Endodermal cell (in vitro differentiated cells): ENCODE data around the gene CACNA1H. TPM values are rescaled to one million over a fixed set of nuclear protein-coding genes. Genes with fewer than 3 reads are reported as not detected.

Experiments
- DNase-seq: peaks from one replicate; pipeline ENCODE4 v3.0.0-alpha.2; 2017
- H3K27ac ChIP-seq: 2 replicates; pipeline ENCODE4 v1.5.1; 2013; ENCODE audit warnings: mild to moderate bottlenecking, low read depth, low read length, moderate library complexity
- H3K27me3 ChIP-seq: 2 replicates; pipeline ENCODE4 v1.6.1; 2013; ENCODE audit warnings: mild to moderate bottlenecking, low read length, moderate library complexity; ENCODE audit not compliant: insufficient read depth, control insufficient read depth, poor library complexity, severe bottlenecking
- H3K36me3 ChIP-seq: 2 replicates; pipeline ENCODE4 v1.7.0; 2013; ENCODE audit warnings: mild to moderate bottlenecking, low read length, moderate library complexity; ENCODE audit not compliant: control insufficient read depth, insufficient read depth
- H3K4me1 ChIP-seq: one replicate; pipeline ENCODE4 v1.7.0; 2013; ENCODE audit warnings: low read length; ENCODE audit not compliant: control insufficient read depth, insufficient read depth
- H3K4me3 ChIP-seq: 2 replicates; pipeline ENCODE4 v1.5.1; 2013; ENCODE audit warnings: mild to moderate bottlenecking, low read length, moderate library complexity
- H3K9ac ChIP-seq: 2 replicates; pipeline ENCODE4 v1.6.1; 2013; ENCODE audit warnings: mild to moderate bottlenecking, low read length, moderate library complexity; ENCODE audit not compliant: poor library complexity, severe bottlenecking; ENCODE audit errors: extremely low read depth
- H3K9me3 ChIP-seq: 2 replicates; pipeline ENCODE4 v1.6.1; 2013; ENCODE audit warnings: mild to moderate bottlenecking, low read length, moderate library complexity; ENCODE audit not compliant: control insufficient read depth
- H3K27ac Mint-ChIP-seq: 2 replicates; pipeline ENCODE4 v1.8.0; 2020; ENCODE audit warnings: mixed read lengths
- H3K27me3 Mint-ChIP-seq: 2 replicates; pipeline ENCODE4 v1.8.0; 2021; ENCODE audit warnings: mild to moderate bottlenecking, mixed read lengths; ENCODE audit not compliant: insufficient read depth
- H3K36me3 Mint-ChIP-seq: 2 replicates; pipeline ENCODE4 v1.8.0; 2020; ENCODE audit warnings: low read depth, mixed read lengths
- H3K4me1 Mint-ChIP-seq: 2 replicates; pipeline ENCODE4 v1.8.0; 2020; ENCODE audit warnings: mixed read lengths
- H3K4me3 Mint-ChIP-seq: 2 replicates; pipeline ENCODE4 v1.8.0; 2020; ENCODE audit warnings: mild to moderate bottlenecking, moderate library complexity, mixed read lengths
- H3K9me3 Mint-ChIP-seq: 2 replicates; pipeline ENCODE4 v1.8.0; 2020; ENCODE audit warnings: mild to moderate bottlenecking, mixed read lengths
- CTCF ChIP-seq: fragments of 200-600 bp; sonication (generic); conservative IDR thresholded peaks from 2 replicates; pipeline ENCODE4 v1.5.0; 2021; ENCODE audit warnings: antibody characterized with exemption, mild to moderate bottlenecking
- WGBS, 2 experiments: methylation state at CpG; one replicate each; pipeline versions ENCODE4 v1.1.5 to v1.1.7; 2013; ENCODE audit warnings: missing lambda C conversion rate in 2 of 2, mixed read lengths in 1 of 2; ENCODE audit not compliant: insufficient coverage in 1 of 2, insufficient read length in 1 of 2; 5-methylcytosine and 5-hydroxymethylcytosine counted together
- total RNA-seq, 2 donors: library from RNA; stranded (reverse); fragmentation: NEBNext Ultra II Directional in 1 of 2; extraction: Animal tissue kit (Norgen Biotek cat#: 25700) in 1 of 2; gene quantifications; 2 replicates in 1 of 2; 3 replicates in 1 of 2; pipeline ENCODE4 v1.2.1, GENCODE V29; 2021

CACNA1H gene
- total RNA-seq, 2 donors from 2014 or later = 31.6 to 45.0 TPM

- Histone ChIP-seq H3K4me3 (no peak overlapping the region), H3K9me3 (no peaks in the 10 kb centered on the region), H3K36me3 (no peaks in the 10 kb centered on the region), H3K27me3 (no peaks in the 10 kb centered on the region), H3K9ac (no peak overlapping the region), H3K4me1 (no peaks in the 10 kb centered on the region), H3K27ac (peak overlapping the region; percentile 8)
- no peak for DNase-seq
- Mint-ChIP-seq H3K9me3 (no peaks in the 10 kb centered on the region), H3K27me3 (no peaks in the 10 kb centered on the region), H3K27ac (no peak overlapping the region), H3K4me3 (no peak overlapping the region), H3K4me1 (no peaks in the 10 kb centered on the region), H3K36me3 (no peaks in the 10 kb centered on the region)
- 90 to 92% methylated on average over 33 to 52 of the region's 52 CpGs for WGBS, 2 experiments
- TF ChIP-seq CTCF = no peak
Observed at GRCh38 chr16:1167276-1168107, 14.6 kb downstream of the CACNA1H start.

- no peak overlapping the region for H3K27ac Mint-ChIP-seq
- H3K9ac ChIP-seq = no peak overlapping the region
- no peaks in the 10 kb centered on the region for H3K36me3 Mint-ChIP-seq
- no peaks in the 10 kb centered on the region for H3K27me3 ChIP-seq
- no peaks in the 10 kb centered on the region for H3K9me3 ChIP-seq
- no peaks in the 10 kb centered on the region for H3K36me3 ChIP-seq
- H3K9me3 Mint-ChIP-seq = no peaks in the 10 kb centered on the region
- no peaks in the 10 kb centered on the region for H3K27me3 Mint-ChIP-seq
- H3K4me3 Mint-ChIP-seq = no peak overlapping the region
- 92 to 98% methylated on average over 5 to 16 of the region's 18 CpGs for WGBS, 2 experiments
- no peaks in the 10 kb centered on the region for H3K4me1 Mint-ChIP-seq
- H3K27ac ChIP-seq = no peak overlapping the region
- no peaks in the 10 kb centered on the region for H3K4me1 ChIP-seq
- no peak overlapping the region for H3K4me3 ChIP-seq
- no peak for TF ChIP-seq CTCF
- DNase-seq = no peak
Observed at GRCh38 chr16:1168837-1169236, 15.9 kb downstream of the CACNA1H start.

GRCh38 chr16:1169285-1170075, 16.6 kb downstream of the CACNA1H start:
- H3K27me3 Mint-ChIP-seq = no peaks in the 10 kb centered on the region
- Histone ChIP-seq H3K4me3 (no peak overlapping the region), H3K9ac (no peak overlapping the region), H3K9me3 (no peaks in the 10 kb centered on the region), H3K4me1 (no peaks in the 10 kb centered on the region), H3K36me3 (no peaks in the 10 kb centered on the region), H3K27ac (peak overlapping the region; percentile 38), H3K27me3 (no peaks in the 10 kb centered on the region)
- H3K36me3 Mint-ChIP-seq = no peaks in the 10 kb centered on the region
- no peak for DNase-seq
- TF ChIP-seq CTCF = no peak
- H3K4me3 Mint-ChIP-seq = no peak overlapping the region
- WGBS, 2 experiments = 88 to 93% methylated on average over 29 to 45 of the region's 45 CpGs
- H3K4me1 Mint-ChIP-seq = no peaks in the 10 kb centered on the region
- H3K27ac Mint-ChIP-seq = no peak overlapping the region
- H3K9me3 Mint-ChIP-seq = no peaks in the 10 kb centered on the region
